WTC11 (cell line): ENCODE results near the gene PRUNE2. TPM values are rescaled to one million over a fixed set of nuclear protein-coding genes. Genes with fewer than 3 reads are reported as not detected.

Experiments
- ATAC-seq: fragments of 200-7000 bp; cut with Tn5 transposase; 2 replicates; pipeline ENCODE4 v1.10.0; 2021; ENCODE audit warnings: mild to moderate bottlenecking, moderate library complexity
- CTCF ChIA-PET: fragments of 300-600 bp; sonication (Branson Sonifier 250); formaldehyde crosslinking; loops from one replicate; lab custom pipeline; 2021; ENCODE audit warnings: antibody characterized with exemption; lab: Charles Lee
- POLR2A ChIA-PET: fragments of 350-600 bp; sonication (Branson Sonifier 250); formaldehyde crosslinking; loops from one replicate; lab custom pipeline; 2021; ENCODE audit warnings: antibody characterized with exemption; lab: Charles Lee
- DNase-seq: peaks from one replicate; pipeline ENCODE4 v3.0.0; 2021; ENCODE audit warnings: low spot score
- H3K27ac Mint-ChIP-seq: 2 replicates; pipeline ENCODE4 v1.8.0; 2021; ENCODE audit warnings: mixed read lengths
- H3K27me3 Mint-ChIP-seq: 2 replicates; pipeline ENCODE4 v1.8.0; 2021; ENCODE audit warnings: low read depth, mild to moderate bottlenecking, moderate library complexity, mixed read lengths
- H3K36me3 Mint-ChIP-seq: 2 replicates; pipeline ENCODE4 v1.8.0; 2021; ENCODE audit warnings: mixed read lengths
- H3K4me1 Mint-ChIP-seq: 2 replicates; pipeline ENCODE4 v1.8.0; 2022; ENCODE audit warnings: mixed read lengths
- H3K4me3 Mint-ChIP-seq: 2 replicates; pipeline ENCODE4 v1.8.0; 2021; ENCODE audit warnings: mild to moderate bottlenecking, moderate library complexity, mixed read lengths
- H3K9me3 Mint-ChIP-seq: 2 replicates; pipeline ENCODE4 v1.8.0; 2021; ENCODE audit warnings: mixed read lengths
- CREM ChIP-seq: sonication (generic); formaldehyde crosslinking; IDR thresholded peaks from 2 replicates; pipeline ENCODE4 v1.8.1; 2022; ENCODE audit warnings: mild to moderate bottlenecking, missing genetic modification reagents, moderate library complexity
- FOXJ3 ChIP-seq: sonication (generic); formaldehyde crosslinking; IDR thresholded peaks from 2 replicates; pipeline ENCODE4 v1.9.0; 2021; ENCODE audit warnings: missing genetic modification reagents, mild to moderate bottlenecking, borderline replicate concordance
- FOXK1 ChIP-seq: sonication (generic); formaldehyde crosslinking; IDR thresholded peaks from 2 replicates; pipeline ENCODE4 v1.8.0; 2022; ENCODE audit warnings: mild to moderate bottlenecking, moderate library complexity, missing genetic modification reagents
- GRHL2 ChIP-seq: fragments of 250-450 bp; sonication (Bioruptor Pico); IDR thresholded peaks from 2 replicates; pipeline ENCODE4 v1.8.0; 2022; ENCODE audit warnings: mild to moderate bottlenecking, moderate library complexity; ENCODE audit not compliant: insufficient replicate concordance, severe bottlenecking
- HMGA2 ChIP-seq: fragments of 250-450 bp; sonication (Bioruptor Pico); IDR thresholded peaks from 2 replicates; pipeline ENCODE4 v1.4.0; 2021; ENCODE audit warnings: mild to moderate bottlenecking, moderate library complexity
- JAZF1 ChIP-seq: fragments of 250-450 bp; sonication (Bioruptor Pico); IDR thresholded peaks from 2 replicates; pipeline ENCODE4 v1.9.0; 2021; ENCODE audit warnings: moderate library complexity, mild to moderate bottlenecking, inconsistent platforms
- MXD4 ChIP-seq: fragments of 250-450 bp; sonication (Bioruptor Pico); IDR thresholded peaks from 2 replicates; pipeline ENCODE4 v1.8.0; 2021; ENCODE audit warnings: mild to moderate bottlenecking, moderate library complexity, borderline replicate concordance
- NFE2L1 ChIP-seq: sonication (generic); formaldehyde crosslinking; IDR thresholded peaks from 2 replicates; pipeline ENCODE4 v1.8.1; 2023; ENCODE audit warnings: missing genetic modification reagents
- NFYB ChIP-seq: sonication (generic); formaldehyde crosslinking; conservative IDR thresholded peaks from 2 replicates; pipeline ENCODE4 v1.8.0; 2022; ENCODE audit warnings: low read depth, missing genetic modification reagents
- RELA ChIP-seq: sonication (generic); formaldehyde crosslinking; IDR thresholded peaks from 2 replicates; pipeline ENCODE4 v1.8.1; 2022; ENCODE audit warnings: missing genetic modification reagents, mild to moderate bottlenecking, borderline replicate concordance
- SMAD4 ChIP-seq: sonication (generic); formaldehyde crosslinking; IDR thresholded peaks from 2 replicates; pipeline ENCODE4 v1.8.0; 2022; ENCODE audit warnings: mild to moderate bottlenecking, missing genetic modification reagents
- SP1 ChIP-seq: sonication (generic); formaldehyde crosslinking; conservative IDR thresholded peaks from 2 replicates; pipeline ENCODE4 v1.8.1; 2022; ENCODE audit warnings: missing genetic modification reagents
- TCF7 ChIP-seq: sonication (generic); formaldehyde crosslinking; IDR thresholded peaks from 2 replicates; pipeline ENCODE4 v1.8.0; 2022; ENCODE audit warnings: mild to moderate bottlenecking, low read depth, missing genetic modification reagents, moderate library complexity
- ZNF138 ChIP-seq: sonication (generic); formaldehyde crosslinking; conservative IDR thresholded peaks from 2 replicates; pipeline ENCODE4 v1.8.1; 2022; ENCODE audit warnings: mild to moderate bottlenecking, moderate library complexity, missing genetic modification reagents
- ZNF232 ChIP-seq: sonication (generic); formaldehyde crosslinking; IDR thresholded peaks from 2 replicates; pipeline ENCODE4 v1.8.0; 2022; ENCODE audit warnings: mild to moderate bottlenecking, missing genetic modification reagents
- ZNF263 ChIP-seq: sonication (generic); formaldehyde crosslinking; IDR thresholded peaks from 2 replicates; pipeline ENCODE4 v1.8.1; 2022; ENCODE audit warnings: low read depth, mild to moderate bottlenecking, moderate library complexity, missing genetic modification reagents
- ZNF317 ChIP-seq: sonication (generic); formaldehyde crosslinking; IDR thresholded peaks from 2 replicates; pipeline ENCODE4 v1.8.1; 2023; ENCODE audit warnings: low read depth, mild to moderate bottlenecking, moderate library complexity, missing genetic modification reagents, borderline replicate concordance
- ZNF416 ChIP-seq: fragments of 250-450 bp; sonication (Bioruptor Pico); IDR thresholded peaks from 2 replicates; pipeline ENCODE4 v1.9.0; 2021; ENCODE audit warnings: mild to moderate bottlenecking, inconsistent platforms
- ZNF423 ChIP-seq: fragments of 250-450 bp; sonication (Bioruptor Pico); IDR thresholded peaks from 2 replicates; pipeline ENCODE4 v2.1.2; 2022; ENCODE audit warnings: mild to moderate bottlenecking, moderate library complexity
- total RNA-seq: library from RNA; stranded (reverse); gene quantifications from 3 replicates; pipeline ENCODE4 v1.2.3, GENCODE V29; 2021
- TF ChIP-seq, protein P1 (sequence below): fragments of 250-450 bp; sonication (Bioruptor Pico); conservative IDR thresholded peaks from 2 replicates; pipeline ENCODE4 v1.9.0; 2021; ENCODE audit warnings: mild to moderate bottlenecking
- TF ChIP-seq, protein P2 (sequence below): fragments of 200-600 bp; IDR thresholded peaks from 2 replicates; pipeline ENCODE4 v1.8.0; 2022; ENCODE audit warnings: antibody characterized with exemption
- TF ChIP-seq, protein P3 (sequence below): fragments of 250-450 bp; sonication (Bioruptor Pico); IDR thresholded peaks from 2 replicates; pipeline ENCODE4 v1.9.0; 2021; ENCODE audit warnings: mild to moderate bottlenecking
- TF ChIP-seq, protein P4 (sequence below): sonication (generic); formaldehyde crosslinking; IDR thresholded peaks from 2 replicates; pipeline ENCODE4 v1.8.1; 2022; ENCODE audit warnings: mild to moderate bottlenecking, missing genetic modification reagents, moderate library complexity, borderline replicate concordance
- TF ChIP-seq, protein P5 (sequence below): sonication (generic); formaldehyde crosslinking; IDR thresholded peaks from 2 replicates; pipeline ENCODE4 v1.8.1; 2023; ENCODE audit warnings: mild to moderate bottlenecking, missing genetic modification reagents, moderate library complexity
- TF ChIP-seq, protein P6 (sequence below): sonication (generic); formaldehyde crosslinking; IDR thresholded peaks from 2 replicates; pipeline ENCODE4 v1.8.0; 2022; ENCODE audit warnings: mild to moderate bottlenecking, missing genetic modification reagents
- TF ChIP-seq, protein P7 (sequence below): sonication (generic); formaldehyde crosslinking; IDR thresholded peaks from 2 replicates; pipeline ENCODE4 v1.8.0; 2023; ENCODE audit warnings: missing genetic modification reagents
- TF ChIP-seq, protein P8 (sequence below): sonication (generic); formaldehyde crosslinking; IDR thresholded peaks from 2 replicates; pipeline ENCODE4 v1.8.0; 2022; ENCODE audit warnings: mild to moderate bottlenecking, missing genetic modification reagents

The PRUNE2 gene
- total RNA-seq, 1 experiment from 2014 or later = 13.1 TPM

DNA sequence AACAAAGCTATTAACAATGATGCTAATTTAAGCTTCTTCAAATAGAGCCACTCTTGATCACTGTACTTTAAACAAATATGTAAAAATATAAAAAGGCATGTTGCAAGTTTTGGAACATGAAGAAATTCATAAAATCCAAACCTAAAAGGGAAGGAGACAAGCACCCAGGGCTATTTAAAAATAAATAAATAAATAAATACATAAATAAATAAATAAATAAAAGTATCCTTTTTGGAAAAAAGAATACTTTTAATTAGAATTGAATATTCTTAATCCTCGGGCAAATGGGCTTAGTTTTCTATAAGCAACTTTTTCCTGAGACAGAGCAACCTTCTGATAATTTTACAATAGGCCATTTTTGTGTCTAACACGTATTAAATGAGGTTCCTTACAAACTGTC is 289.1 kb downstream of the PRUNE2 start:
- H3K27ac Mint-ChIP-seq = no peak overlapping the region
- peaks cover 10% of the 10 kb centered on the region for H3K4me1 Mint-ChIP-seq
- no peaks in the 10 kb centered on the region for H3K9me3 Mint-ChIP-seq
- TF ChIP-seq CREM = no peak
- no peak for TF ChIP-seq FOXK1
- no peak for TF ChIP-seq NFE2L1 (CRISPR knock-in tag)
- no peak for TF ChIP-seq GRHL2 (CRISPR knock-in tag)
- no peak for TF ChIP-seq ZNF263
- no peak for TF ChIP-seq NFYB (CRISPR knock-in tag)
- TF ChIP-seq, protein P1, sequence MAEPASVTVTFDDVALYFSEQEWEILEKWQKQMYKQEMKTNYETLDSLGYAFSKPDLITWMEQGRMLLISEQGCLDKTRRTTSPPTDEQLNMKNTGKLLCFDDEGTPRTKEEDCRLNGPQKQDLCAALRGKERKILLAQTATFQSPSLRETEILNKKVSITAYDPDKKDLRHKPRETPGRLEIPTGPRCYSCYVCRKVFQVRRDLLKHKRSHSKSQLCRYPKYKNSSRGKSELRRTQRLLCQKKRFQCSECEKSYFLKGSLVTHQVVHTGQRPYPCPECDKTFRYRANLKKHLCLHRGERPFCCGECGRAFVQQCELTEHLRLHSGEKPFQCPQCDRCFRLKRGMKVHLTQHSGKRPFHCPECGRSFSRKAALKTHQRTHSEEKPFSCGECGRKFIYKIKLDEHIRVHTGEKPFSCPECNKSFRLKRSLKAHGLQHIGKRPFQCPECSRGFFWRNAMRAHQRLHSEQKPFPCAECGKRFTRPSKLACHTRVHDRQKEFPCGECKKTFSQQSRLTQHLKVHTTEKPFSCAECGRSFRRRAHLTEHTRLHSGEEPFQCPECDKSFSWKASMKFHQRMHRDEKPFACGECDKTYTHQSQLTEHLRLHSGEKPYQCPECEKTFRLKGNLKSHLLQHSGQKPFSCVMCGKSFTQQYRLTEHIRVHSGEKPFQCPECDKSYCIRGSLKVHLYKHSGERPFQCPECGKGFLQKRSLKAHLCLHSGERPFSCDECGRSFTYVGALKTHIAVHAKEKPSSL (CRISPR knock-in tag) = no peak
- TF ChIP-seq SMAD4 (CRISPR knock-in tag) = no peak
- TF ChIP-seq ZNF138 (CRISPR knock-in tag) = no peak
- no peak for TF ChIP-seq JAZF1
- no peak for TF ChIP-seq ZNF423 (CRISPR knock-in tag)
- no peak for TF ChIP-seq TCF7
- TF ChIP-seq, protein P2, sequence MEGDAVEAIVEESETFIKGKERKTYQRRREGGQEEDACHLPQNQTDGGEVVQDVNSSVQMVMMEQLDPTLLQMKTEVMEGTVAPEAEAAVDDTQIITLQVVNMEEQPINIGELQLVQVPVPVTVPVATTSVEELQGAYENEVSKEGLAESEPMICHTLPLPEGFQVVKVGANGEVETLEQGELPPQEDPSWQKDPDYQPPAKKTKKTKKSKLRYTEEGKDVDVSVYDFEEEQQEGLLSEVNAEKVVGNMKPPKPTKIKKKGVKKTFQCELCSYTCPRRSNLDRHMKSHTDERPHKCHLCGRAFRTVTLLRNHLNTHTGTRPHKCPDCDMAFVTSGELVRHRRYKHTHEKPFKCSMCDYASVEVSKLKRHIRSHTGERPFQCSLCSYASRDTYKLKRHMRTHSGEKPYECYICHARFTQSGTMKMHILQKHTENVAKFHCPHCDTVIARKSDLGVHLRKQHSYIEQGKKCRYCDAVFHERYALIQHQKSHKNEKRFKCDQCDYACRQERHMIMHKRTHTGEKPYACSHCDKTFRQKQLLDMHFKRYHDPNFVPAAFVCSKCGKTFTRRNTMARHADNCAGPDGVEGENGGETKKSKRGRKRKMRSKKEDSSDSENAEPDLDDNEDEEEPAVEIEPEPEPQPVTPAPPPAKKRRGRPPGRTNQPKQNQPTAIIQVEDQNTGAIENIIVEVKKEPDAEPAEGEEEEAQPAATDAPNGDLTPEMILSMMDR = no peak
- TF ChIP-seq FOXJ3 (CRISPR knock-in tag) = no peak
- TF ChIP-seq, protein P3, sequence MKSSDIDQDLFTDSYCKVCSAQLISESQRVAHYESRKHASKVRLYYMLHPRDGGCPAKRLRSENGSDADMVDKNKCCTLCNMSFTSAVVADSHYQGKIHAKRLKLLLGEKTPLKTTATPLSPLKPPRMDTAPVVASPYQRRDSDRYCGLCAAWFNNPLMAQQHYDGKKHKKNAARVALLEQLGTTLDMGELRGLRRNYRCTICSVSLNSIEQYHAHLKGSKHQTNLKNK (CRISPR knock-in tag) = no peak
- TF ChIP-seq, protein P4, sequence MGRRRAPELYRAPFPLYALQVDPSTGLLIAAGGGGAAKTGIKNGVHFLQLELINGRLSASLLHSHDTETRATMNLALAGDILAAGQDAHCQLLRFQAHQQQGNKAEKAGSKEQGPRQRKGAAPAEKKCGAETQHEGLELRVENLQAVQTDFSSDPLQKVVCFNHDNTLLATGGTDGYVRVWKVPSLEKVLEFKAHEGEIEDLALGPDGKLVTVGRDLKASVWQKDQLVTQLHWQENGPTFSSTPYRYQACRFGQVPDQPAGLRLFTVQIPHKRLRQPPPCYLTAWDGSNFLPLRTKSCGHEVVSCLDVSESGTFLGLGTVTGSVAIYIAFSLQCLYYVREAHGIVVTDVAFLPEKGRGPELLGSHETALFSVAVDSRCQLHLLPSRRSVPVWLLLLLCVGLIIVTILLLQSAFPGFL = no peak
- TF ChIP-seq HMGA2 (CRISPR knock-in tag) = no peak
- no peak for TF ChIP-seq SP1 (CRISPR knock-in tag)
- no peak for DNase-seq
- CTCF ChIA-PET = interaction anchor here (0.5 to 0.9 kb wide), 2 partner anchors 13 to 22 kb away, joined by 3 to 4 read pairs; no protein-coding TSS in a partner anchor
- no peak overlapping the region for H3K4me3 Mint-ChIP-seq
- no peaks in the 10 kb centered on the region for H3K27me3 Mint-ChIP-seq
- POLR2A ChIA-PET = no interaction called here
- no peak for ATAC-seq
- H3K36me3 Mint-ChIP-seq = no peaks in the 10 kb centered on the region

DNA sequence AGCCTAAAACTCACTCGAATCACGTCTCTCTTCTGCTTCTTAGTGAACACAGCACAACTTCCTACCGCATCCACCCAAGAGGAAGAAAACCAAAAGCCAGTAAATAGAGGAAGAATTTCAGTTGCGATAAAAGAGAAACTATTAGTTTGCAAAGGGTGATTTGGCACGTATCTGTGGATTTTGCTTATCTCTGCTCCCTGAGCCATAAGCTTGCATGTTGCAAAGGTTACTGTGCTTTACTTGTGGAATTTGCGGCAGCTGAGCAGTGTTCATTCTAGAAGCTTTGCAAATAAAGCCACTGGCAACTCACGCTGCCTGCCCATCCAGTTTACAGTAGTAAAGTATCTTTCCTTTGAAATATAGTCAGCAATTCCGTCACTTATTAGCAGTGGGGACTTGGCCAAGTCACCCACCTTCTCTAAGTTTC is 290.7 kb downstream of the PRUNE2 start:
- no peak for ATAC-seq
- Mint-ChIP-seq H3K4me3 (no peak overlapping the region), H3K27ac (no peak overlapping the region), H3K36me3 (no peaks in the 10 kb centered on the region), H3K4me1 (peaks cover 10% of the 10 kb centered on the region), H3K27me3 (no peaks in the 10 kb centered on the region), H3K9me3 (no peaks in the 10 kb centered on the region)
- CTCF ChIA-PET = no interaction called here
- DNase-seq = no peak
- POLR2A ChIA-PET = no interaction called here
- TF ChIP-seq MXD4 (CRISPR knock-in tag) (no peak), ZNF263 (no peak), RELA (CRISPR knock-in tag) (no peak), ZNF138 (CRISPR knock-in tag) (no peak), ZNF232 (CRISPR knock-in tag) (no peak), ZNF416 (CRISPR knock-in tag) (no peak), ZNF317 (CRISPR knock-in tag) (no peak)
- TF ChIP-seq, protein P5, sequence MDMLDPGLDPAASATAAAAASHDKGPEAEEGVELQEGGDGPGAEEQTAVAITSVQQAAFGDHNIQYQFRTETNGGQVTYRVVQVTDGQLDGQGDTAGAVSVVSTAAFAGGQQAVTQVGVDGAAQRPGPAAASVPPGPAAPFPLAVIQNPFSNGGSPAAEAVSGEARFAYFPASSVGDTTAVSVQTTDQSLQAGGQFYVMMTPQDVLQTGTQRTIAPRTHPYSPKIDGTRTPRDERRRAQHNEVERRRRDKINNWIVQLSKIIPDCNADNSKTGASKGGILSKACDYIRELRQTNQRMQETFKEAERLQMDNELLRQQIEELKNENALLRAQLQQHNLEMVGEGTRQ = no peak
- TF ChIP-seq, protein P6, sequence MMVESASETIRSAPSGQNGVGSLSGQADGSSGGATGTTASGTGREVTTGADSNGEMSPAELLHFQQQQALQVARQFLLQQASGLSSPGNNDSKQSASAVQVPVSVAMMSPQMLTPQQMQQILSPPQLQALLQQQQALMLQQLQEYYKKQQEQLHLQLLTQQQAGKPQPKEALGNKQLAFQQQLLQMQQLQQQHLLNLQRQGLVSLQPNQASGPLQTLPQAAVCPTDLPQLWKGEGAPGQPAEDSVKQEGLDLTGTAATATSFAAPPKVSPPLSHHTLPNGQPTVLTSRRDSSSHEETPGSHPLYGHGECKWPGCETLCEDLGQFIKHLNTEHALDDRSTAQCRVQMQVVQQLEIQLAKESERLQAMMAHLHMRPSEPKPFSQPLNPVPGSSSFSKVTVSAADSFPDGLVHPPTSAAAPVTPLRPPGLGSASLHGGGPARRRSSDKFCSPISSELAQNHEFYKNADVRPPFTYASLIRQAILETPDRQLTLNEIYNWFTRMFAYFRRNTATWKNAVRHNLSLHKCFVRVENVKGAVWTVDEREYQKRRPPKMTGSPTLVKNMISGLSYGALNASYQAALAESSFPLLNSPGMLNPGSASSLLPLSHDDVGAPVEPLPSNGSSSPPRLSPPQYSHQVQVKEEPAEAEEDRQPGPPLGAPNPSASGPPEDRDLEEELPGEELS = no peak
- TF ChIP-seq, protein P7, sequence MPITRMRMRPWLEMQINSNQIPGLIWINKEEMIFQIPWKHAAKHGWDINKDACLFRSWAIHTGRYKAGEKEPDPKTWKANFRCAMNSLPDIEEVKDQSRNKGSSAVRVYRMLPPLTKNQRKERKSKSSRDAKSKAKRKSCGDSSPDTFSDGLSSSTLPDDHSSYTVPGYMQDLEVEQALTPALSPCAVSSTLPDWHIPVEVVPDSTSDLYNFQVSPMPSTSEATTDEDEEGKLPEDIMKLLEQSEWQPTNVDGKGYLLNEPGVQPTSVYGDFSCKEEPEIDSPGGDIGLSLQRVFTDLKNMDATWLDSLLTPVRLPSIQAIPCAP = no peak
- TF ChIP-seq, protein P8, sequence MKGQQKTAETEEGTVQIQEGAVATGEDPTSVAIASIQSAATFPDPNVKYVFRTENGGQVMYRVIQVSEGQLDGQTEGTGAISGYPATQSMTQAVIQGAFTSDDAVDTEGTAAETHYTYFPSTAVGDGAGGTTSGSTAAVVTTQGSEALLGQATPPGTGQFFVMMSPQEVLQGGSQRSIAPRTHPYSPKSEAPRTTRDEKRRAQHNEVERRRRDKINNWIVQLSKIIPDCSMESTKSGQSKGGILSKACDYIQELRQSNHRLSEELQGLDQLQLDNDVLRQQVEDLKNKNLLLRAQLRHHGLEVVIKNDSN = no peak
